Measurements from ENCODE around the gene FSCN2. TPM values are rescaled to one million over a fixed set of nuclear protein-coding genes. Genes with fewer than 3 reads are reported as not detected.
A peak's percentile ranks its signal among the peaks of the same experiment; 100 is the strongest.

FSCN2 gene
- total and polyA plus RNA-seq, 7 donors: 0.08 to 0.71 (median 0.11) TPM; not detected in 1

DNA sequence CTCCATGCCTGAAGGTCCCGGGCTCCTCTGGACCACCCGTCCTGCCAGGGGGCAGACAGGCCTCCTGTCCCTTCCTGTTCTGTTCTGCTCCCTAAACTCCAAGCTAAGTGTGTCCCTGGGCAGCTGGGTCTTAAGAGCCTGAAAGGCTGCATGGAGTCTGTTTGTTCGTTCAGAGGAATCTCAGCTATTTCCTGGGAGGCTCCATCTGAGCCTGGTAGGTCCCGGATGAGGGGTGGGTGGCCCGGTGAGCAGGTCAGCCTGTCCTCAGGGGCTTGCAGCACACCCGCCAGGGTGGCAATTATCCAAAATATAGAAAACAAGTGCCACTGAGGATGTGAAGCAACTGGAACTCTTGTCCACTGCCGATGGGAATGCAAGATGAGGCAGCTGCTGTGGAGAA lies 28.1 kb upstream of the FSCN2 start:
- H3K27ac ChIP-seq: no peak overlapping the region
- DNase-seq (no peak), ATAC-seq (no peak)
- no peaks in the 10 kb centered on the region for H3K4me1 ChIP-seq
- intact Hi-C loops (cut with DNase I): no loop called here
- no peaks in the 10 kb centered on the region for H3K9me3 ChIP-seq
- H3K4me3 ChIP-seq: no peak overlapping the region
- 53 to 59% (median 56%) methylated on average over 7 of the region's 7 CpGs for WGBS, 3 donors
- H3K27me3 ChIP-seq (ENCODE audit: insufficient read depth in 3 of 3, low read length in 2 of 3): no peaks in the 10 kb centered on the region
- H3K36me3 ChIP-seq (ENCODE audit: insufficient read depth in 1 of 2, low read depth in 1 of 2): no peaks in the 10 kb centered on the region
- TF ChIP-seq CTCF (IDR thresholded peaks at IDR 0.05): no peak

- 38 to 54% (median 43%) methylated on average over 12 of the region's 12 CpGs for WGBS, 3 donors
- Histone ChIP-seq H3K27ac (no peak overlapping the region), H3K4me1 (no peaks in the 10 kb centered on the region), H3K4me3 (no peak overlapping the region), H3K36me3 (ENCODE audit: insufficient read depth in 1 of 2, low read depth in 1 of 2) (no peaks in the 10 kb centered on the region), H3K9me3 (no peaks in the 10 kb centered on the region), H3K27me3 (ENCODE audit: insufficient read depth in 3 of 3, low read length in 2 of 3) (no peaks in the 10 kb centered on the region)
- TF ChIP-seq CTCF (IDR thresholded peaks at IDR 0.05): no peak
- intact Hi-C loops (cut with DNase I): no loop called here
- DNase-seq (no peak), ATAC-seq (no peak)
Measured at GRCh38 chr17:81502471-81503017, 25.6 kb upstream of the FSCN2 start.

DNA sequence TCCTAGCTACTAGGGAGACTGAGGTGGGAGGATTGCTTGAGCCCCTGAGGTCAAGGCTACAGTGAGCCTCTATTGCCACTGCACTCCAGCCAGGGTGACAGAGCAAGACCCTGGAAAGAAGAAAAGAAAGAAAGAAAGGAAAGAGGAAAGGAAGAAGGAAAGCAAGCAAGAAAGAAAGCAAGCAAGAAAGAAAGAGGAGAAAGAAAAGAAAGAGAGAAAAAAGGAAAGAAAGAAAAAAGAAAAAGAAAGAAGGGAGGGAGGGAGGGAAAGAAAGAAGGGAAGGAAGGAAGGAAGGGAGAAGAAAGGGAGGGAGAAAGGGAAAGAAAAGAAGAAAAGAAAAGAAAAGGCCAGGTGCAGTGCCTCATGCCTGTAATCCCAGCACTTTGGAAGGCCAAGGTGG lies 24.6 kb upstream of the FSCN2 start:
- no peak overlapping the region for H3K27ac ChIP-seq
- intact Hi-C loops (cut with DNase I): no loop called here
- ATAC-seq: no peak
- H3K4me3 ChIP-seq: no peak overlapping the region
- DNase-seq: no peak
- H3K27me3 ChIP-seq (ENCODE audit: insufficient read depth in 3 of 3, low read length in 2 of 3): no peaks in the 10 kb centered on the region
- no peak for TF ChIP-seq CTCF (IDR thresholded peaks at IDR 0.05)
- H3K4me1 ChIP-seq: no peaks in the 10 kb centered on the region
- no peaks in the 10 kb centered on the region for H3K9me3 ChIP-seq
- H3K36me3 ChIP-seq (ENCODE audit: insufficient read depth in 1 of 2, low read depth in 1 of 2): no peaks in the 10 kb centered on the region

DNA sequence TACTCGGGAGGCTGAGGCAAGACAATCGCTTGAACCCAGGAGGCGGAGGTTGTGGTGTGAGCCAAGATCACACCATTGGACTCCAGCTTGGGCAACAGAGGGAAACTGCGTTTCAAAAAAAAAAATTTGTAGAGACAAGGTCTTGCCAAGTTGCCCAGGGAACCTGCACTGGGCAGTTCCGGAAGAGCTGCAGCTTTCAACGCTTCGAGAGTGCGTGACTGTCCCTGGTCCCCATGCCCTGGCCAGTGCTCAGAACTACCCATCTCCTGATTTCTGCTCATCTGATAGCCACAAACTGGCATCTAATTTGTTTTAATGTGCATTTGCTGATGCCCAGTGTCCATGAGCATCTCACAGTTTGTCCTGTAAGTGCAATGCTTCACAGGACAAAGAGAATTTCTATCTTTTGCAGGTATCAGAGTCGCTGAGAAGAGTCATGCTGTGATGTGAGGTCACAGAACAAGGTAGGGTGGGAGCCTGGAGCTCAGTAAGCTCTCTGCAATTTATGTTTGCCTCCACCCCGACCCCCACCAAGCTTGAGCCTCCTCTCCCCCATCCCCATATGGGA lies 19.5 kb upstream of the FSCN2 start:
- TF ChIP-seq CTCF (IDR thresholded peaks at IDR 0.05): no peak
- Histone ChIP-seq H3K4me1 (peaks cover 3% of the 10 kb centered on the region), H3K27me3 (ENCODE audit: insufficient read depth in 3 of 3, low read length in 2 of 3) (no peaks in the 10 kb centered on the region), H3K27ac (peak overlapping the region; percentile 100), H3K4me3 (peak overlapping the region; percentile 86), H3K36me3 (ENCODE audit: insufficient read depth in 1 of 2, low read depth in 1 of 2) (peaks cover 11 to 34% of the 10 kb centered on the region in 2 donors), H3K9me3 (no peaks in the 10 kb centered on the region)
- ATAC-seq: peak in 2 of 4 donors; percentile 15 to 16
- intact Hi-C loops (cut with DNase I): no loop called here
- 27 to 60% (median 37%) methylated on average over 10 of the region's 10 CpGs for WGBS, 3 donors
- DNase-seq: no peak
